ENCODE measurements around the gene CHMP4A.
A peak's percentile ranks its signal among the peaks of the same experiment; 100 is the strongest.

CHMP4A gene

GRCh38 chr14:24196071-24197055, 16.9 kb downstream of the CHMP4A start:
- DNase-seq = peak in 1 of 51 donors; percentile 34

- peak; percentile 29 to 89 (median 75) for DNase-seq
Measured at GRCh38 chr14:24195186-24196070, 17.9 kb downstream of the CHMP4A start, which contains the start of gene TM9SF1. Gene TM9SF1, minus strand, starts transcription at chr14:24195441. Its CDS starts 422 bp downstream, at chr14:24195019.

- no peak for DNase-seq
Measured at GRCh38 chr14:24194873-24195185, 18.5 kb downstream of the CHMP4A start.

GRCh38 chr14:24194186-24194872, 19.0 kb downstream of the CHMP4A start:
- DNase-seq = peak in 1 of 51 donors; percentile 29

GRCh38 chr14:24192933-24193332, 20.4 kb downstream of the CHMP4A start:
- DNase-seq = no peak

- no peak for DNase-seq
Measured at GRCh38 chr14:24190416-24190815, 22.9 kb downstream of the CHMP4A start.

- DNase-seq = no peak
Measured at GRCh38 chr14:24189460-24189859, 23.8 kb downstream of the CHMP4A start.

GRCh38 chr14:24189059-24189375, 24.3 kb downstream of the CHMP4A start:
- no peak for DNase-seq

- DNase-seq = peak; percentile 48 to 97 (median 92)
Measured at GRCh38 chr14:24188251-24189058, 24.8 kb downstream of the CHMP4A start, which contains the start of gene IPO4. Gene IPO4, minus strand, starts transcription at chr14:24188816. Its CDS starts 29 bp downstream, at chr14:24188787.

- DNase-seq = no peak
Measured at GRCh38 chr14:24187539-24187915, 25.8 kb downstream of the CHMP4A start.

- no peak for DNase-seq
Measured at GRCh38 chr14:24186831-24187538, 26.3 kb downstream of the CHMP4A start.

- DNase-seq = no peak
Measured at GRCh38 chr14:24185741-24186140, 27.5 kb downstream of the CHMP4A start.

- no peak for DNase-seq
Measured at GRCh38 chr14:24185026-24185425, 28.3 kb downstream of the CHMP4A start.

GRCh38 chr14:24184104-24184970, 29.0 kb downstream of the CHMP4A start:
- no peak for DNase-seq

- no peak for DNase-seq
Measured at GRCh38 chr14:24183014-24183481, 30.2 kb downstream of the CHMP4A start.

GRCh38 chr14:24182110-24182882, 31.0 kb downstream of the CHMP4A start:
- DNase-seq = no peak

GRCh38 chr14:24181371-24182077, 31.8 kb downstream of the CHMP4A start:
- no peak for DNase-seq

All from hypothalamus (tissue), 51 donors.